Measurements from ENCODE around the gene USP28.

Gene USP28

GRCh38 chr11:113867843-113868503, 7.4 kb downstream of the USP28 start:
- peaks cover 20% of the 10 kb centered on the region; the same call in 1 of the 2 replicates for H3K36me3 ChIP-seq (ENCODE audit: insufficient read depth, low read length)

GRCh38 chr11:113865873-113866272, 9.5 kb downstream of the USP28 start:
- Histone ChIP-seq H3K9ac (ENCODE audit: low read depth, low read length) (no peak overlapping the region), H3K9me3 (ENCODE audit: control insufficient read depth, insufficient read depth, low read length) (no peaks in the 10 kb centered on the region), H3K36me3 (ENCODE audit: insufficient read depth, low read length) (peaks cover 17% of the 10 kb centered on the region; the same call in 1 of the 2 replicates), H3K4me1 (ENCODE audit: insufficient read depth, low read length) (peaks cover 20% of the 10 kb centered on the region)

More at GRCh38 chr11:113867843-113868503, 7.4 kb downstream of the USP28 start:
- H3K9ac ChIP-seq (ENCODE audit: low read depth, low read length): no peak overlapping the region
- peaks cover 5% of the 10 kb centered on the region; the same call in 1 of the 2 replicates for H3K4me1 ChIP-seq (ENCODE audit: insufficient read depth, low read length)
- H3K9me3 ChIP-seq (ENCODE audit: control insufficient read depth, insufficient read depth, low read length): no peaks in the 10 kb centered on the region

GRCh38 chr11:113864410-113864809, 11.0 kb downstream of the USP28 start:
- H3K9me3 ChIP-seq (ENCODE audit: control insufficient read depth, insufficient read depth, low read length): no peaks in the 10 kb centered on the region
- H3K4me1 ChIP-seq (ENCODE audit: insufficient read depth, low read length): peaks cover 26% of the 10 kb centered on the region
- peaks cover 8% of the 10 kb centered on the region; the same call in 1 of the 2 replicates for H3K36me3 ChIP-seq (ENCODE audit: insufficient read depth, low read length)
- no peak overlapping the region for H3K9ac ChIP-seq (ENCODE audit: low read depth, low read length)

- H3K36me3 ChIP-seq (ENCODE audit: insufficient read depth, low read length): peaks cover 7% of the 10 kb centered on the region; the same call in 1 of the 2 replicates
- no peaks in the 10 kb centered on the region for H3K9me3 ChIP-seq (ENCODE audit: control insufficient read depth, insufficient read depth, low read length)
- peaks cover 35% of the 10 kb centered on the region for H3K4me1 ChIP-seq (ENCODE audit: insufficient read depth, low read length)
- H3K9ac ChIP-seq (ENCODE audit: low read depth, low read length): no peak overlapping the region
These were observed 12.9 kb downstream of the USP28 start for GRCh38 chr11:113862435-113862834.

- peaks cover 3% of the 10 kb centered on the region; the same call in 1 of the 2 replicates for H3K36me3 ChIP-seq (ENCODE audit: insufficient read depth, low read length)
- no peak overlapping the region; the same call in 1 of the 2 replicates for H3K9ac ChIP-seq (ENCODE audit: low read depth, low read length)
- peaks cover 48% of the 10 kb centered on the region for H3K4me1 ChIP-seq (ENCODE audit: insufficient read depth, low read length)
- H3K9me3 ChIP-seq (ENCODE audit: control insufficient read depth, insufficient read depth, low read length): no peaks in the 10 kb centered on the region
These were observed 15.7 kb downstream of the USP28 start for GRCh38 chr11:113859665-113860064.

- Histone ChIP-seq H3K4me1 (ENCODE audit: insufficient read depth, low read length) (peaks cover 42% of the 10 kb centered on the region), H3K9ac (ENCODE audit: low read depth, low read length) (no peak overlapping the region), H3K36me3 (ENCODE audit: insufficient read depth, low read length) (no peaks in the 10 kb centered on the region; the same call in 1 of the 2 replicates), H3K9me3 (ENCODE audit: control insufficient read depth, insufficient read depth, low read length) (no peaks in the 10 kb centered on the region)
These were observed 18.2 kb downstream of the USP28 start for GRCh38 chr11:113856966-113857759.

GRCh38 chr11:113855803-113856202, 19.6 kb downstream of the USP28 start:
- Histone ChIP-seq H3K9ac (ENCODE audit: low read depth, low read length) (no peak overlapping the region), H3K9me3 (ENCODE audit: control insufficient read depth, insufficient read depth, low read length) (no peaks in the 10 kb centered on the region), H3K4me1 (ENCODE audit: insufficient read depth, low read length) (peaks cover 32% of the 10 kb centered on the region), H3K36me3 (ENCODE audit: insufficient read depth, low read length) (peaks cover 2% of the 10 kb centered on the region)

GRCh38 chr11:113850188-113850587, 25.2 kb downstream of the USP28 start:
- peaks cover 38% of the 10 kb centered on the region for H3K4me1 ChIP-seq (ENCODE audit: insufficient read depth, low read length)
- no peak overlapping the region for H3K9ac ChIP-seq (ENCODE audit: low read depth, low read length)
- H3K9me3 ChIP-seq (ENCODE audit: control insufficient read depth, insufficient read depth, low read length): peaks cover 2% of the 10 kb centered on the region; the same call in 1 of the 2 replicates
- H3K36me3 ChIP-seq (ENCODE audit: insufficient read depth, low read length): peaks cover 24% of the 10 kb centered on the region

- peaks cover 24% of the 10 kb centered on the region for H3K36me3 ChIP-seq (ENCODE audit: insufficient read depth, low read length)
- peaks cover 2% of the 10 kb centered on the region; the same call in 1 of the 2 replicates for H3K9me3 ChIP-seq (ENCODE audit: control insufficient read depth, insufficient read depth, low read length)
- peaks cover 33% of the 10 kb centered on the region for H3K4me1 ChIP-seq (ENCODE audit: insufficient read depth, low read length)
- no peak overlapping the region for H3K9ac ChIP-seq (ENCODE audit: low read depth, low read length)
These were observed 25.7 kb downstream of the USP28 start for GRCh38 chr11:113849713-113850112.

- Histone ChIP-seq H3K9ac (ENCODE audit: low read depth, low read length) (no peak overlapping the region; the same call in 1 of the 2 replicates), H3K9me3 (ENCODE audit: control insufficient read depth, insufficient read depth, low read length) (peaks cover 2% of the 10 kb centered on the region; the same call in 1 of the 2 replicates), H3K4me1 (ENCODE audit: insufficient read depth, low read length) (peaks cover 30% of the 10 kb centered on the region), H3K36me3 (ENCODE audit: insufficient read depth, low read length) (peaks cover 28% of the 10 kb centered on the region)
These were observed 27.8 kb downstream of the USP28 start for GRCh38 chr11:113847580-113847979.

GRCh38 chr11:113847111-113847510, 28.3 kb downstream of the USP28 start:
- Histone ChIP-seq H3K9me3 (ENCODE audit: control insufficient read depth, insufficient read depth, low read length) (peaks cover 2% of the 10 kb centered on the region; the same call in 1 of the 2 replicates), H3K4me1 (ENCODE audit: insufficient read depth, low read length) (peaks cover 30% of the 10 kb centered on the region), H3K9ac (ENCODE audit: low read depth, low read length) (no peak overlapping the region), H3K36me3 (ENCODE audit: insufficient read depth, low read length) (peaks cover 28% of the 10 kb centered on the region)

GRCh38 chr11:113841691-113842090, 33.7 kb downstream of the USP28 start:
- no peaks in the 10 kb centered on the region for H3K4me1 ChIP-seq (ENCODE audit: insufficient read depth, low read length)
- H3K9me3 ChIP-seq (ENCODE audit: control insufficient read depth, insufficient read depth, low read length): no peaks in the 10 kb centered on the region; the same call in 1 of the 2 replicates
- H3K36me3 ChIP-seq (ENCODE audit: insufficient read depth, low read length): peaks cover 31% of the 10 kb centered on the region
- H3K9ac ChIP-seq (ENCODE audit: low read depth, low read length): no peak overlapping the region

- H3K4me1 ChIP-seq (ENCODE audit: insufficient read depth, low read length): no peaks in the 10 kb centered on the region
- H3K36me3 ChIP-seq (ENCODE audit: insufficient read depth, low read length): peaks cover 31% of the 10 kb centered on the region
- no peak overlapping the region for H3K9ac ChIP-seq (ENCODE audit: low read depth, low read length)
- H3K9me3 ChIP-seq (ENCODE audit: control insufficient read depth, insufficient read depth, low read length): no peaks in the 10 kb centered on the region; the same call in 1 of the 2 replicates
These were observed 34.3 kb downstream of the USP28 start for GRCh38 chr11:113840932-113841664.

- no peaks in the 10 kb centered on the region for H3K4me1 ChIP-seq (ENCODE audit: insufficient read depth, low read length)
- no peaks in the 10 kb centered on the region; the same call in 1 of the 2 replicates for H3K9me3 ChIP-seq (ENCODE audit: control insufficient read depth, insufficient read depth, low read length)
- no peak overlapping the region for H3K9ac ChIP-seq (ENCODE audit: low read depth, low read length)
- peaks cover 27% of the 10 kb centered on the region for H3K36me3 ChIP-seq (ENCODE audit: insufficient read depth, low read length)
These were observed 35.5 kb downstream of the USP28 start for GRCh38 chr11:113839842-113840241.

All from ES-I3 (cell line).